ENCODE results near the gene RSRC1.

GRCh38 chr3:158418035-158418434, 308.1 kb downstream of the RSRC1 start:
- TF ChIP-seq POLR2A (IDR thresholded peaks at IDR 0.05; ENCODE audit: low read depth, low read length) (no peak), TAF1 (IDR thresholded peaks at IDR 0.05; ENCODE audit: borderline replicate concordance, low read depth, low read length) (no peak)

Data from GM12892 (cell line).